Endothelial cell of umbilical vein (primary cell): ENCODE measurements around the gene ZNF3. TPM values are rescaled to one million over a fixed set of nuclear protein-coding genes. Genes with fewer than 3 reads are reported as not detected.

Experiments
- BruUV-seq: library from RNA; stranded (reverse); fragments of 400-500 nt; replicated peaks from 2 replicates; lab custom pipeline; 2021; lab: Mats Ljungman, UMichigan
- CTCF ChIA-PET: fragments of 300-600, 350-600 bp; sonication (Branson Sonifier 250); formaldehyde crosslinking; loops from one replicate; lab custom pipeline; 2021; ENCODE audit warnings: antibody characterized with exemption, inconsistent platforms; lab: Charles Lee
- POLR2A ChIA-PET: fragments of 300-600, 350-600 bp; sonication (Branson Sonifier 250); formaldehyde crosslinking; loops from one replicate; lab custom pipeline; 2021; ENCODE audit warnings: antibody characterized with exemption, inconsistent platforms; lab: Charles Lee
- DNase-seq: peaks from one replicate; pipeline ENCODE4 v3.0.0-alpha.2; 2011; ENCODE audit warnings: low read depth, low spot score
- FAIRE-seq: peaks from 2 replicates; lab custom pipeline; 2011; peaks lifted over from hg19 to GRCh38; lab: Jason Lieb, UNC
- H2AFZ ChIP-seq: 2 replicates; pipeline ENCODE4 v1.6.0; 2012; ENCODE audit warnings: low read depth, low read length, control low read depth, inconsistent platforms
- H3K27ac ChIP-seq: 2 replicates; pipeline ENCODE4 v1.5.1; 2011; ENCODE audit warnings: low read depth, mild to moderate bottlenecking, control low read depth, low read length, moderate library complexity; ENCODE audit not compliant: insufficient read depth
- H3K27me3 ChIP-seq, 2 experiments: 2 replicates each; pipeline versions ENCODE4 v1.6.0 to v1.6.1; 2011; ENCODE audit warnings: low read length in 2 of 2, mixed read lengths in 1 of 2; ENCODE audit not compliant: control insufficient read depth in 2 of 2, insufficient read depth in 2 of 2
- H3K36me3 ChIP-seq, 2 experiments: 2 replicates in 1 of 2; 3 replicates in 1 of 2; pipeline ENCODE4 v1.5.1; 2011; ENCODE audit warnings: low read length in 2 of 2, mild to moderate bottlenecking in 1 of 2, moderate library complexity in 1 of 2; ENCODE audit not compliant: control insufficient read depth in 2 of 2, insufficient read depth in 2 of 2; ENCODE audit errors: extremely low read depth in 1 of 2
- H3K4me1 ChIP-seq: 3 replicates; pipeline ENCODE4 v1.5.1; 2011; ENCODE audit warnings: mild to moderate bottlenecking, low read length; ENCODE audit not compliant: control insufficient read depth, insufficient read depth; ENCODE audit errors: extremely low read depth
- H3K4me2 ChIP-seq: 2 replicates; pipeline ENCODE4 v1.6.1; 2011; ENCODE audit warnings: low read length, control low read depth, mixed read lengths; ENCODE audit not compliant: insufficient read depth
- H3K4me3 ChIP-seq, 3 experiments: fragments of 200-600 bp in 1 of 3; sonication (generic), shearing (Covaris generic) in 1 of 3; replicated peaks in 1 of 3; 2 replicates each; pipeline ENCODE4 v1.5.1; 2011 to 2016; ENCODE audit warnings: control low read depth in 3 of 3, low read length in 3 of 3, mild to moderate bottlenecking in 2 of 3, inconsistent platforms in 1 of 3, low read depth in 1 of 3, moderate library complexity in 1 of 3; ENCODE audit not compliant: insufficient read depth in 1 of 3
- H3K79me2 ChIP-seq: 2 replicates; pipeline ENCODE4 v1.6.0; 2012; ENCODE audit warnings: low read length, inconsistent platforms; ENCODE audit not compliant: control insufficient read depth, insufficient read depth
- H3K9ac ChIP-seq: replicated peaks from 2 replicates; pipeline ENCODE3; 2011; ENCODE audit warnings: low read length, control low read depth; ENCODE audit not compliant: insufficient read depth; ENCODE audit errors: extremely low read depth
- H3K9me1 ChIP-seq: replicated peaks from 3 replicates; pipeline ENCODE4 v1.6.0; 2011; ENCODE audit warnings: mild to moderate bottlenecking, low read length; ENCODE audit not compliant: control insufficient read depth, insufficient read depth; ENCODE audit errors: extremely low read depth
- H3K9me3 ChIP-seq: replicated peaks from 2 replicates; pipeline ENCODE4 v1.5.1; 2012; ENCODE audit warnings: low read length, inconsistent platforms; ENCODE audit not compliant: control insufficient read depth, insufficient read depth
- H4K20me1 ChIP-seq: replicated peaks from 2 replicates; pipeline ENCODE3; 2011; ENCODE audit warnings: mild to moderate bottlenecking, low read length; ENCODE audit not compliant: control insufficient read depth, insufficient read depth; ENCODE audit errors: extremely low read depth
- CTCF ChIP-seq, 2 donors: IDR thresholded peaks; 1 replicate in 1 of 2; 2 replicates in 1 of 2; pipeline ENCODE4 v1.5.1; 2011; ENCODE audit warnings: low read length in 2 of 2, mild to moderate bottlenecking in 2 of 2, moderate library complexity in 2 of 2, control low read depth in 1 of 2, inconsistent platforms in 1 of 2, low read depth in 1 of 2; ENCODE audit not compliant: insufficient read depth in 1 of 2; ENCODE audit errors: extremely low read depth in 1 of 2
- EZH2 ChIP-seq: IDR thresholded peaks from 2 replicates; pipeline ENCODE4 v1.6.1; 2012; ENCODE audit warnings: borderline replicate concordance, low read depth, mild to moderate bottlenecking, moderate library complexity, low read length, inconsistent platforms; ENCODE audit not compliant: severe bottlenecking
- FOS ChIP-seq: IDR thresholded peaks from 2 replicates; pipeline ENCODE4 v1.6.1; 2011; ENCODE audit warnings: mild to moderate bottlenecking, low read length, moderate library complexity, borderline replicate concordance; ENCODE audit not compliant: insufficient read depth
- GATA2 ChIP-seq: IDR thresholded peaks from 2 replicates; pipeline ENCODE4 v1.7.0; 2011; ENCODE audit warnings: low read depth, mild to moderate bottlenecking, moderate library complexity, mixed read lengths, low read length; ENCODE audit not compliant: insufficient read length, insufficient read depth
- MAX ChIP-seq: IDR thresholded peaks from 2 replicates; pipeline ENCODE4 v1.6.1; 2011; ENCODE audit not compliant: insufficient read depth, insufficient read length
- POLR2AphosphoS5 ChIP-seq: IDR thresholded peaks from 2 replicates; pipeline ENCODE4 v1.6.1; 2012; ENCODE audit warnings: low read depth, mild to moderate bottlenecking, control low read depth, low read length, moderate library complexity; ENCODE audit not compliant: insufficient read depth
- dilution Hi-C: fragments of 300-500 bp; cut with MboI; formaldehyde crosslinking; loops from one replicate; pipeline ENCODE4 v1.15.0; 2019; ENCODE audit warnings: low sequenced_read_pairs; ENCODE audit not compliant: extremely low pct_ligation_motif_present
- intact Hi-C: fragments of 100-400 bp; cut with micrococcal nuclease; formaldehyde crosslinking; loops from one replicate; pipeline ENCODE4 v1.10.0; 2022
- polyA plus RNA-seq, 4 experiments: library from polyadenylated mRNA; depleted of rRNA in 3 of 4; stranded (reverse) in 3 of 4; unstranded in 1 of 4; fragments of >200 nt; gene quantifications; 2 replicates each; pipeline versions ENCODE4 v1.2.1 to v1.2.3, GENCODE V29; 2011 to 2012; ENCODE audit warnings: missing spikeins in 1 of 4
- total RNA-seq: library from RNA; stranded (reverse); gene quantifications from 2 replicates; pipeline ENCODE4 v1.2.3, GENCODE V29; 2021

ZNF3 gene
- total and polyA plus RNA-seq, 2 donors (not counting 3 experiments of a cell fraction or from before 2014, with no cell fraction given) = 21.8 to 30.9 TPM

- Histone ChIP-seq H3K4me1 (peaks cover 11% of the 10 kb centered on the region), H3K9me3 (no peaks in the 10 kb centered on the region), H3K4me2 (no peak overlapping the region), H4K20me1 (no peaks in the 10 kb centered on the region), H3K36me3 (peaks cover 0 to 2% of the 10 kb centered on the region in 2 experiments), H3K27ac (no peak overlapping the region), H3K79me2 (no peaks in the 10 kb centered on the region), H3K9ac (no peak overlapping the region), H3K27me3 (no peaks in the 10 kb centered on the region), H3K9me1 (no peaks in the 10 kb centered on the region), H3K4me3 (no peak overlapping the region), H2AFZ (no peak overlapping the region)
- TF ChIP-seq MAX (no peak), FOS (no peak), POLR2AphosphoS5 (no peak), GATA2 (no peak), EZH2 (no peak), CTCF (IDR thresholded peaks at IDR 0.05; ENCODE audit: extremely low read depth in 1 of 2, insufficient read depth in 1 of 2, low read depth in 1 of 2, low read length in 2 of 2) (no peak)
- POLR2A ChIA-PET = interaction anchor here (0.9 to 1.0 kb wide), 2 partner anchors 28 to 113 kb away, joined by 3 to 4 read pairs; partner anchors contain the start of genes AP4M1, MCM7 and ZKSCAN1
- dilution Hi-C loops (no loop called here), intact Hi-C loops (loop anchor here (5.0 kb wide), 1 partner anchor 136 kb away; no protein-coding TSS in a partner anchor)
- FAIRE-seq (peak; percentile 46), DNase-seq (no peak)
- CTCF ChIA-PET = interaction anchor here (0.9 to 2.8 kb wide), 7 partner anchors 13 to 279 kb away, joined by 3 to 13 read pairs (median 4); partner anchors contain the start of genes AP4M1 and MCM7
- no TSS peak for BruUV-seq
These were observed 47.1 kb upstream of the ZNF3 start for GRCh38 chr7:100128637-100128963.
